ENCODE data around the gene ELF3. TPM values are rescaled to one million over a fixed set of nuclear protein-coding genes. Genes with fewer than 3 reads are reported as not detected.

ELF3 gene
- total RNA-seq, 4 donors from 2014 or later: 0.17 to 0.44 (median 0.38) TPM; not detected in 1

DNA sequence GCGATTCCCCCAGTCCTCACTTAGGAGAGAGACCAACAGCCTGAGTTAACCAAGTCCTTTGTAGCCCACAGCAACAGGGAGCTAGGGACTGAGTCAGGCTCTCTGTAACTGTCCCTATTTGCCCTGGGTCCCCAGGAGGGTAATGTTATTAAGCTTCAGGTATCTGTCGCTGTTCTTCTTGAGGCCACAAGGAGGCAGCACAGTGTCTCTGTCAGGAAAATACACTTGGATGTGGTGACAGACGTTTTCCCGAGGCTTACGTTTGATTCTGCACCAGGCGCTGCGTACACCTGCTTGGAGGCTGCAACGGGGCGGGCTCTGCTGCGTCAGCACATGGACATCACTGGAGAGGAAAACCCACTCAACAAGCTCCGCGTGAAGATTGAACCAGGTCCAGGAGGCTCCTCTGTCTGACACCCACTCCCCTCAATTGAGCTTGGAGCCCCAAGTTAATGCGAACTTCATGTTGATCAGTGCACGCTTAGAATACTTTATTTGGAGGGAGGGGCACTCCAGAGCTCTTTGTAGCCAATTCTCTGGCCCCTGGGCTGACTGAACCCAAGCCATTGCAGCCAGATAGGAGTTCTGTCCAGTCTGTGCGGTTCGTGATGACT lies 10.7 kb upstream of the ELF3 start:
- TF ChIP-seq, protein P1, sequence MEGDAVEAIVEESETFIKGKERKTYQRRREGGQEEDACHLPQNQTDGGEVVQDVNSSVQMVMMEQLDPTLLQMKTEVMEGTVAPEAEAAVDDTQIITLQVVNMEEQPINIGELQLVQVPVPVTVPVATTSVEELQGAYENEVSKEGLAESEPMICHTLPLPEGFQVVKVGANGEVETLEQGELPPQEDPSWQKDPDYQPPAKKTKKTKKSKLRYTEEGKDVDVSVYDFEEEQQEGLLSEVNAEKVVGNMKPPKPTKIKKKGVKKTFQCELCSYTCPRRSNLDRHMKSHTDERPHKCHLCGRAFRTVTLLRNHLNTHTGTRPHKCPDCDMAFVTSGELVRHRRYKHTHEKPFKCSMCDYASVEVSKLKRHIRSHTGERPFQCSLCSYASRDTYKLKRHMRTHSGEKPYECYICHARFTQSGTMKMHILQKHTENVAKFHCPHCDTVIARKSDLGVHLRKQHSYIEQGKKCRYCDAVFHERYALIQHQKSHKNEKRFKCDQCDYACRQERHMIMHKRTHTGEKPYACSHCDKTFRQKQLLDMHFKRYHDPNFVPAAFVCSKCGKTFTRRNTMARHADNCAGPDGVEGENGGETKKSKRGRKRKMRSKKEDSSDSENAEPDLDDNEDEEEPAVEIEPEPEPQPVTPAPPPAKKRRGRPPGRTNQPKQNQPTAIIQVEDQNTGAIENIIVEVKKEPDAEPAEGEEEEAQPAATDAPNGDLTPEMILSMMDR (IDR thresholded peaks at IDR 0.05; ENCODE audit: low read depth): no peak

- TF ChIP-seq, protein P1 (IDR thresholded peaks at IDR 0.05; ENCODE audit: low read depth): no peak
These were observed 7.9 kb upstream of the ELF3 start for GRCh38 chr1:202002507-202002906.

GRCh38 chr1:202004711-202005110 lies 5.7 kb upstream of the ELF3 start:
- TF ChIP-seq, protein P1 (IDR thresholded peaks at IDR 0.05; ENCODE audit: low read depth): no peak

DNA sequence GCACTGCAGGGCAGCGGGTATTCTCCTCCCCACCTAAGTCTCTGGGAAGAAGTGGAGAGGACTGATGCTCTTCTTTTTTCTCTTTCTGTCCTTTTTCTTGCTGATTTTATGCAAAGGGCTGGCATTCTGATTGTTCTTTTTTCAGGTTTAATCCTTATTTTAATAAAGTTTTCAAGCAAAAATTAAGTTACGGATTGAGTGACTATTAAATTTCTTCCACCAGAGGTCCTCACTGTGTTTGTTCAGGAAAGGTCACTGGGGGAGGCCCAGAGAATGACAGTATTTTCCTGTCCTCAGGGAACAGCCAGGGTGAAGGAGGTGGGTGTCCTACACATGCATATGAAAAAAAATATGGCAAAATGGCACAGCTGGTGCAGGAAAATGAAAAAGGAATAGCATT lies 4.4 kb upstream of the ELF3 start:
- TF ChIP-seq, protein P1 (IDR thresholded peaks at IDR 0.05; ENCODE audit: low read depth): no peak

- TF ChIP-seq, protein P1 (IDR thresholded peaks at IDR 0.05; ENCODE audit: low read depth): no peak
These were observed 3.1 kb upstream of the ELF3 start for GRCh38 chr1:202007304-202007703.

- TF ChIP-seq, protein P1 (IDR thresholded peaks at IDR 0.05; ENCODE audit: low read depth): no peak
These were observed 2.4 kb upstream of the ELF3 start for GRCh38 chr1:202007805-202008489.

DNA sequence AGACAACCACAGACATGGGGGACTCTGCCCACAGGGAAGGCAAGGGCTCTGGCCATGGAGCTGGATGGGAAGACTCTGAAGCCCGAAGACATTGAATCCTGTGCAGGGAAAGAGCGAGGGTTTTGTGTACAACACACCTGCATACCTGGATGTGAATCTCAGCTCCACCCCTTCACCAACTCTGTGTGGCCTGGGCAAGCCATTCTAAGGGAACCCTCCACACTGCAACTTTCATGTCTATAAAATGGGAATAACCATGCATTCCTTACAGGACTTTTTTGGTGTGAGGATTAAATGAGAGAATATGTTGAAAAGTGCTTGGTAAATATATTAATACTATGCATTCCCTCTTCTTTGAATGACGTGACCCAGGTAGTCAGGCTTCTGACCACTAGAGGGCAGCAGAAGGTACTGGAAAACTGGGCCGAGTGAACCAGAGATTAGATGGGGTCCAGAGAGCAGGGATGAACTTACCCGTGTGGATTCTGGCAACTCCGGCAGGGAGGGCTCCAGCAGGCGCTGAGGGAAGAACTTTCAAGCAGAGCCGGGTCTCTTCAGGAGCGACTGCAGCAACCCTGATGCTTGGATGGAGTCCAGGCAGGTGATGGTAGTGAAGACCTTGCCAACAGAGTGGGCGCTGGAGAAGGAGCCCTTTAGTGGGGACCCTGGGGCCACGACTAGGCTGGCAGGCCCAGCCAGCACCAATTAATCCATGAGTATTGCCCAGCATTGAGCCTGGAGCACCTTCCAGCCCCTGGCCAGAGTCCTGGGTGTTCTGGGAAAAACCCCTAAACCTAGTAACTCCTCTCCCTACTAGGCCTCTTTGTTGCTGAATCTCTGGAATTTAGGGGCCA lies 834 bp upstream of the ELF3 start:
- TF ChIP-seq, protein P1 (IDR thresholded peaks at IDR 0.05; ENCODE audit: low read depth): no peak

All from subcutaneous adipose tissue (tissue), 4 donors.